Upper lobe of left lung (tissue), 4 donors: Measurements from ENCODE around the gene MVB12B.

Experiments
- EP300 ChIP-seq, 4 donors: sonication (generic); formaldehyde crosslinking; IDR thresholded peaks; one replicate each; pipeline ENCODE4 v1.5.1; 2017; ENCODE audit warnings: antibody characterized with exemption in 4 of 4, control low read depth in 2 of 4
- POLR2A ChIP-seq, 4 donors: fragments of 450-650 bp; IDR thresholded peaks; one replicate each; pipeline ENCODE4 v1.5.1; 2016 to 2017; ENCODE audit warnings: antibody characterized with exemption in 4 of 4, mild to moderate bottlenecking in 2 of 4
- POLR2AphosphoS5 ChIP-seq, 2 donors: sonication (generic); formaldehyde crosslinking; IDR thresholded peaks; one replicate each; pipeline ENCODE4 v1.5.1; 2017; ENCODE audit warnings: antibody characterized with exemption in 2 of 2
- TF ChIP-seq, protein P1 (sequence below), 6 experiments: fragments of 450-650 bp in 4 of 6; fragments of 200-600 bp in 2 of 6; sonication (generic) in 2 of 6; IDR thresholded peaks; one replicate each; pipeline ENCODE4 v1.5.1; 2016 to 2019; ENCODE audit warnings: antibody characterized with exemption in 6 of 6

DNA sequence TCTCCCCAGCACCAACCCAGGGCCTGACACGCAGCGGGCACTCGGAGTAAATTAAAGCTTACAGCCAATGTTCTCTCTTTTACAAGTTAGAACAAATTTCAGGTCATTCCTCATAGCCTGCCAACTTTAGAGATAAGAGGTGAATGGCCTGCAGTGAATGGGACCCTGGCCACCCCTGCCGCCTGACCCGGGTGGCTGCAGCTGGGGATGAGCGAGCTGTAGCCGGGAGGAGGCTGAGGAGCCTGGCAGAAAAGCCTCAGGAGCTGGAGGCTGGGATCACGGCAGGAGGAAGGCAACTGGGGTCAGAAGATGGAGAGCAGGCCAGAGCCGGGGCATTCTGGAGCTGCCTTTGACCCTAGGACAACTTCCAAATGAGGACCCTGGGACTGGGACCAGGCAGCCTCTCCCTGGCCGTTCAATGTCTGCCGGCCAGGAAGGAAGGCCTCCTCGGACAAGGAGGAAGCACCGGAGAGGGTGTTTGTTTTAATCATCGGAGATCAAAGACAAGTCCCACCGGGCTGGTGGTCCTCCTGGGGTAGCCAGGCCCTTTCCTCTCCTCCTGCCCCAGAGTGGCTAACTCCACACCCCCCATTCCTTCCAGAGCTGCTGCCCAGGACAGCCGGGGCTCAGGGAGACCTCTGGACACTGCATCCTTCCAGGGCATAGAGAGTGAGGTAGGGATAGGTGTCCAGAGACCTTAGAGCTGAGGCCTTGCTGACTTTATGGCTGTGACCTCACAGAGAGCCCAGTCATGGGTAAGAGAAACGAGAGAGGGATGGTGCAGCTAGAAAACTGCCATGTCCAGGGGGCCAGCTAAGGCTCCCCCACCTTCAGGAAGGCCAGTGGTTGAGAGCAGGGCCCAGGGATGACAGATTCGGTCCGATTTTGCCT, 199.8 kb downstream of the MVB12B start:
- TF ChIP-seq, protein P1, sequence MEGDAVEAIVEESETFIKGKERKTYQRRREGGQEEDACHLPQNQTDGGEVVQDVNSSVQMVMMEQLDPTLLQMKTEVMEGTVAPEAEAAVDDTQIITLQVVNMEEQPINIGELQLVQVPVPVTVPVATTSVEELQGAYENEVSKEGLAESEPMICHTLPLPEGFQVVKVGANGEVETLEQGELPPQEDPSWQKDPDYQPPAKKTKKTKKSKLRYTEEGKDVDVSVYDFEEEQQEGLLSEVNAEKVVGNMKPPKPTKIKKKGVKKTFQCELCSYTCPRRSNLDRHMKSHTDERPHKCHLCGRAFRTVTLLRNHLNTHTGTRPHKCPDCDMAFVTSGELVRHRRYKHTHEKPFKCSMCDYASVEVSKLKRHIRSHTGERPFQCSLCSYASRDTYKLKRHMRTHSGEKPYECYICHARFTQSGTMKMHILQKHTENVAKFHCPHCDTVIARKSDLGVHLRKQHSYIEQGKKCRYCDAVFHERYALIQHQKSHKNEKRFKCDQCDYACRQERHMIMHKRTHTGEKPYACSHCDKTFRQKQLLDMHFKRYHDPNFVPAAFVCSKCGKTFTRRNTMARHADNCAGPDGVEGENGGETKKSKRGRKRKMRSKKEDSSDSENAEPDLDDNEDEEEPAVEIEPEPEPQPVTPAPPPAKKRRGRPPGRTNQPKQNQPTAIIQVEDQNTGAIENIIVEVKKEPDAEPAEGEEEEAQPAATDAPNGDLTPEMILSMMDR (IDR thresholded peaks at IDR 0.05): no peak
- TF ChIP-seq POLR2A (IDR thresholded peaks at IDR 0.05) (no peak), POLR2AphosphoS5 (IDR thresholded peaks at IDR 0.05) (no peak), EP300 (IDR thresholded peaks at IDR 0.05) (no peak)
